HUES6 (cell line): Measurements from ENCODE around the gene RPS6KA4.
"Not testable (repeated sequence)": the region's sequence is repeated elsewhere in the genome, so short reads cannot be mapped to it uniquely, and the experiment has no call there.

Source experiments
- H3K27ac ChIP-seq: 2 replicates; pipeline ENCODE4 v1.7.0; 2013; ENCODE audit warnings: low read depth, mild to moderate bottlenecking, low read length, inconsistent platforms
- H3K27me3 ChIP-seq: 2 replicates; pipeline ENCODE4 v1.6.1; 2013; ENCODE audit warnings: low read length; ENCODE audit not compliant: control insufficient read depth, insufficient read depth
- H3K36me3 ChIP-seq: 2 replicates; pipeline ENCODE4 v1.6.1; 2013; ENCODE audit warnings: low read length; ENCODE audit not compliant: control insufficient read depth, insufficient read depth
- H3K4me1 ChIP-seq: 2 replicates; pipeline ENCODE4 v1.6.1; 2013; ENCODE audit warnings: low read length; ENCODE audit not compliant: control insufficient read depth, insufficient read depth
- H3K4me3 ChIP-seq: 2 replicates; pipeline ENCODE4 v1.5.1; 2013; ENCODE audit warnings: low read depth, low read length
- H3K9ac ChIP-seq: one replicate; pipeline ENCODE4 v1.6.1; 2013; ENCODE audit warnings: mild to moderate bottlenecking, low read length
- H3K9me3 ChIP-seq: 2 replicates; pipeline ENCODE4 v1.6.1; 2013; ENCODE audit warnings: low read depth, low read length; ENCODE audit not compliant: control insufficient read depth, insufficient read depth

The RPS6KA4 gene

DNA sequence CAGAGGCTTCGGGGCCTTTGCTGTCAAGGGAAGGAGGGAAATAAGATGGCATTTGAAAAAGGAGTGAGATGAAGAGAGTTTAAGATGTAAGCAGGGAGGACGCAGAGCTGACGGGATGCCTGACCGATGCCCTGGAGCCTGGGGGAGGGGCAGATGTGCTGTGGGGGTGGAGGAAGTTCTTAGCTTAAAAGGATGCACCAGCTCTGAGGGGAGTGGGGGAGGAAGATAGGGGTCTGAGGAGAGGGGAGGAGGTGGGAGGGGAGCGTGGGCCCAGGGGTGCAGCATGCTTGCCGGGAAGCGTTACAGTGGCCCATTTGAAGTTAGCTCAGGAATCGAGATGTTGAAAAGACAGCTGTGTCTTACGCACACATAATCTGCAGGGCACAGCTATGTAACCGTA is 56.3 kb downstream of the RPS6KA4 start:
- Histone ChIP-seq H3K27me3 (no peaks in the 10 kb centered on the region), H3K4me3 (no peak overlapping the region), H3K27ac (no peak overlapping the region), H3K36me3 (no peaks in the 10 kb centered on the region), H3K9me3 (no peaks in the 10 kb centered on the region), H3K4me1 (peaks cover 11% of the 10 kb centered on the region), H3K9ac (no peak overlapping the region)

DNA sequence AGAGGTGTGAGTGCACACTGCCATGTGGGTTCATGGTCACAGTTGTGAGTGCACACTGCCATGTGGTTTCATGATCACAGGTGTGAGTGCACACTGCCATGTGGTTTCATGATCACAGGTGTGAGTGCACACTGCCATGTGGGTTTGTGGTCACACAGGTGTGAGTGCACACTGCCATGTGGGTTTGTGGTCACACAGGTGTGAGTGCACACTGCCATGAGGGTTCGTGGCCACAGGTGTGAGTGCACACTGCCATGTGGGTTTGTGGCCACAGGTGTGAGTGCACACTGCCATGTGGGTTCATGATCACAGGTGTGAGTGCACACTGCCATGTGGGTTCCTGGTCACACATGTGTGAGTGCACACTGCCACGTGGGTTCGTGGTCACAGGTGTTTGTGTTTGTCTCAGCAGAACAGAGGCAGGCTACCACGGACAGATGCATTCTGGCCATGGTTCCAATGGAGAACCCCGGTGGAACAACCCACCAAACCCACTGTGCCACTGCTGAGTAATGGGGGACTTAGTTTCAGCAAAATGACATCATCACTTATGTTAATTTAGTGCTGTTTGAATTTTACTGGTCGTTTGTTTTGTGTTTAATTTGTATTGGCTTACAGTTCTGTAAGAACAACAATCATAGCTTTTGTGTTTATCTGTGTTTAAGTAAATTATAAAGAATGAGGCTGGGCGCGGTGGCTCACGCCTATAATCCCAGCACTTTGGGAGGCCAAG is 57.2 kb downstream of the RPS6KA4 start:
- Histone ChIP-seq H3K4me3 (no peak overlapping the region), H3K9ac (no peak overlapping the region), H3K27ac (no peak overlapping the region), H3K4me1 (peaks cover 11% of the 10 kb centered on the region), H3K36me3 (no peaks in the 10 kb centered on the region), H3K9me3 (peaks cover 2% of the 10 kb centered on the region; the same call in 1 of the 2 replicates), H3K27me3 (no peaks in the 10 kb centered on the region)

- not testable (repeated sequence) for H3K27ac ChIP-seq, H3K9ac ChIP-seq, H3K36me3 ChIP-seq, H3K27me3 ChIP-seq, H3K4me3 ChIP-seq
- Histone ChIP-seq H3K9me3 (peaks cover 16% of the 10 kb centered on the region), H3K4me1 (peaks cover 11% of the 10 kb centered on the region)
These were observed 59.3 kb downstream of the RPS6KA4 start for GRCh38 chr11:64418233-64418632.

GRCh38 chr11:64419257-64419790 is 60.4 kb downstream of the RPS6KA4 start:
- Histone ChIP-seq H3K27me3 (no peaks in the 10 kb centered on the region), H3K36me3 (no peaks in the 10 kb centered on the region), H3K9ac (no peak overlapping the region), H3K9me3 (peaks cover 16% of the 10 kb centered on the region), H3K4me1 (peaks cover 11% of the 10 kb centered on the region), H3K27ac (no peak overlapping the region), H3K4me3 (no peak overlapping the region)

- Histone ChIP-seq H3K4me1 (peaks cover 10% of the 10 kb centered on the region), H3K9ac (no peak overlapping the region), H3K9me3 (peaks cover 16% of the 10 kb centered on the region), H3K4me3 (no peak overlapping the region), H3K27me3 (no peaks in the 10 kb centered on the region), H3K36me3 (no peaks in the 10 kb centered on the region), H3K27ac (no peak overlapping the region)
These were observed 61.0 kb downstream of the RPS6KA4 start for GRCh38 chr11:64419818-64420485.
